Liver (tissue), 9 donors: ENCODE results near the gene ACVR2A. TPM values are rescaled to one million over a fixed set of nuclear protein-coding genes. Genes with fewer than 3 reads are reported as not detected.

Experiments
- DNase-seq: peaks from one replicate; pipeline ENCODE4 v3.0.0-alpha.2; 2017; ENCODE audit warnings: low spot score
- H3K27ac ChIP-seq, 2 donors: one replicate each; pipeline ENCODE4 v1.7.0; 2013; ENCODE audit warnings: inconsistent platforms in 2 of 2, low read length in 2 of 2, control low read depth in 1 of 2, low read depth in 1 of 2, mild to moderate bottlenecking in 1 of 2
- H3K27me3 ChIP-seq, 4 donors: one replicate each; pipeline versions ENCODE4 v1.6.1 to v1.7.0; 2013; ENCODE audit warnings: low read length in 3 of 4, inconsistent platforms in 1 of 4, mild to moderate bottlenecking in 1 of 4, moderate library complexity in 1 of 4; ENCODE audit not compliant: control insufficient read depth in 4 of 4, insufficient read depth in 4 of 4
- H3K36me3 ChIP-seq, 4 donors: one replicate each; pipeline versions ENCODE4 v1.6.1 to v1.7.0; 2013; ENCODE audit warnings: low read length in 3 of 4, mild to moderate bottlenecking in 3 of 4, low read depth in 1 of 4, moderate library complexity in 1 of 4; ENCODE audit not compliant: control insufficient read depth in 4 of 4, insufficient read depth in 3 of 4
- H3K4me1 ChIP-seq, 4 donors: one replicate each; pipeline versions ENCODE4 v1.6.1 to v1.7.0; 2013; ENCODE audit warnings: low read length in 3 of 4, mild to moderate bottlenecking in 3 of 4, moderate library complexity in 1 of 4; ENCODE audit not compliant: control insufficient read depth in 4 of 4, insufficient read depth in 4 of 4
- H3K4me3 ChIP-seq, 3 donors: one replicate each; pipeline versions ENCODE4 v1.6.1 to v1.7.0; 2013; ENCODE audit warnings: low read length in 3 of 3, control low read depth in 1 of 3, low read depth in 1 of 3, mild to moderate bottlenecking in 1 of 3
- H3K9ac ChIP-seq, 2 donors: one replicate each; pipeline ENCODE4 v1.7.0; 2013; ENCODE audit warnings: low read length in 2 of 2, mild to moderate bottlenecking in 2 of 2, moderate library complexity in 2 of 2, control low read depth in 1 of 2, low read depth in 1 of 2
- H3K9me3 ChIP-seq, 4 donors: one replicate each; pipeline versions ENCODE4 v1.6.1 to v1.7.0; 2013; ENCODE audit warnings: low read length in 3 of 4; ENCODE audit not compliant: control insufficient read depth in 4 of 4
- ATF3 ChIP-seq: IDR thresholded peaks from 2 replicates; pipeline ENCODE4 v1.6.1; 2016; ENCODE audit warnings: antibody characterized with exemption
- CTCF ChIP-seq: fragments of 150-350 bp; IDR thresholded peaks from 2 replicates; pipeline ENCODE4 v1.5.1; 2017; ENCODE audit warnings: improper control_type of control experiment, low read depth, low read length; ENCODE audit not compliant: missing input control
- EGR1 ChIP-seq, 2 donors: IDR thresholded peaks; 2 replicates each; pipeline ENCODE4 v1.6.1; 2016 to 2018; ENCODE audit warnings: antibody characterized with exemption in 2 of 2, low read depth in 2 of 2
- FOXA1 ChIP-seq: IDR thresholded peaks from 2 replicates; pipeline ENCODE4 v1.6.1; 2016; ENCODE audit warnings: antibody characterized with exemption
- FOXA2 ChIP-seq: IDR thresholded peaks from 2 replicates; pipeline ENCODE4 v1.6.1; 2016; ENCODE audit warnings: antibody characterized with exemption
- GABPA ChIP-seq, 2 donors: IDR thresholded peaks in 1 of 2; conservative IDR thresholded peaks in 1 of 2; 2 replicates each; pipeline ENCODE4 v1.6.1; 2016; ENCODE audit warnings: antibody characterized with exemption in 2 of 2, mild to moderate bottlenecking in 1 of 2, moderate library complexity in 1 of 2
- HNF4A ChIP-seq, 2 donors: conservative IDR thresholded peaks; 2 replicates each; pipeline ENCODE4 v1.6.1; 2016; ENCODE audit warnings: antibody characterized with exemption in 2 of 2, mild to moderate bottlenecking in 2 of 2
- HNF4G ChIP-seq: IDR thresholded peaks from 2 replicates; pipeline ENCODE4 v1.6.1; 2016; ENCODE audit warnings: antibody characterized with exemption
- JUND ChIP-seq, 2 donors: IDR thresholded peaks; 2 replicates each; pipeline ENCODE4 v1.6.1; 2016; ENCODE audit warnings: antibody characterized with exemption in 2 of 2
- MAX ChIP-seq: IDR thresholded peaks from 2 replicates; pipeline ENCODE4 v1.6.1; 2016; ENCODE audit warnings: antibody characterized with exemption
- NR2F2 ChIP-seq: IDR thresholded peaks from 2 replicates; pipeline ENCODE4 v1.6.1; 2016; ENCODE audit warnings: antibody characterized with exemption
- RAD21 ChIP-seq, 2 donors: IDR thresholded peaks; 2 replicates each; pipeline ENCODE4 v1.6.1; 2016; ENCODE audit warnings: antibody characterized with exemption in 2 of 2, mild to moderate bottlenecking in 2 of 2
- REST ChIP-seq: IDR thresholded peaks from 2 replicates; pipeline ENCODE4 v1.6.1; 2016; ENCODE audit warnings: antibody characterized with exemption, mild to moderate bottlenecking
- RXRA ChIP-seq, 2 donors: IDR thresholded peaks; 2 replicates each; pipeline ENCODE4 v1.6.1; 2017 to 2018; ENCODE audit warnings: antibody characterized with exemption in 2 of 2, mild to moderate bottlenecking in 1 of 2
- SP1 ChIP-seq: IDR thresholded peaks from 2 replicates; pipeline ENCODE4 v1.6.1; 2018; ENCODE audit warnings: antibody characterized with exemption, mild to moderate bottlenecking
- TAF1 ChIP-seq: conservative IDR thresholded peaks from 2 replicates; pipeline ENCODE4 v1.6.1; 2016; ENCODE audit warnings: antibody characterized with exemption, mild to moderate bottlenecking
- YY1 ChIP-seq: IDR thresholded peaks from 2 replicates; pipeline ENCODE4 v1.6.1; 2016; ENCODE audit warnings: antibody characterized with exemption, mild to moderate bottlenecking
- WGBS: extraction: QIAGEN DNeasy Blood & Tissue Kit; methylation state at CpG from one replicate; pipeline ENCODE4 v1.1.7; 2013; 5-methylcytosine and 5-hydroxymethylcytosine counted together
- polyA plus RNA-seq, 2 donors: library from polyadenylated mRNA; stranded (reverse) in 1 of 2; unstranded in 1 of 2; fragments of 200-250 nt in 1 of 2; fragments of >200 nt in 1 of 2; fragmentation: Nextera tagmentation in 1 of 2; extraction: Ambion mirVana in 1 of 2; gene quantifications; one replicate each; pipeline versions ENCODE4 v1.2.1 to v1.2.3, GENCODE V29; 2013 to 2015
- total RNA-seq, 2 donors: library from RNA; depleted of rRNA; stranded (reverse); fragments of >200 nt; gene quantifications; one replicate each; pipeline ENCODE4 v1.2.3, GENCODE V29; 2014
- donor health status: healthy.
- donor health status: healthy.
- donor health status: healthy.
- donor health status: healthy.
- donor health status: healthy.

The ACVR2A gene
- total and polyA plus RNA-seq, 4 donors: 2.2 to 9.5 (median 6.3) TPM

GRCh38 chr2:147933931-147934330 lies 89.1 kb downstream of the ACVR2A start:
- no peak overlapping the region for H3K27ac ChIP-seq
- no peak for DNase-seq
- no peak for TF ChIP-seq FOXA2
- no peak for TF ChIP-seq RAD21 (IDR thresholded peaks at IDR 0.05)
- TF ChIP-seq ATF3: no peak
- no peak for TF ChIP-seq REST
- no peak for TF ChIP-seq NR2F2
- no peak for TF ChIP-seq HNF4G
- TF ChIP-seq YY1: no peak
- no peak for TF ChIP-seq EGR1 (IDR thresholded peaks at IDR 0.05; ENCODE audit: low read depth in 2 of 2)
- no peak for TF ChIP-seq MAX
- TF ChIP-seq JUND (IDR thresholded peaks at IDR 0.05): no peak
- no peak for TF ChIP-seq RXRA (IDR thresholded peaks at IDR 0.05)
- TF ChIP-seq FOXA1: no peak
- no peak for TF ChIP-seq HNF4A (conservative IDR thresholded peaks at IDR 0.05)
- no peak for TF ChIP-seq SP1
- TF ChIP-seq TAF1: no peak
- no peak for TF ChIP-seq CTCF
- TF ChIP-seq GABPA (IDR thresholded peaks at IDR 0.05 in 1 of 2, conservative IDR thresholded peaks at IDR 0.05 in 1 of 2): no peak
- H3K27me3 ChIP-seq: no peaks in the 10 kb centered on the region
- peaks cover 0 to 21% (median 7%) of the 10 kb centered on the region in 4 donors for H3K36me3 ChIP-seq
- peaks cover 0 to 4% (median 4%) of the 10 kb centered on the region in 4 donors for H3K4me1 ChIP-seq
- no peak overlapping the region for H3K4me3 ChIP-seq
- no peak overlapping the region for H3K9ac ChIP-seq
- H3K9me3 ChIP-seq: no peaks in the 10 kb centered on the region

- WGBS: 90% methylated on average over 1 of the region's 1 CpG
Observed at GRCh38 chr2:147934881-147935620, 90.2 kb downstream of the ACVR2A start.

More at GRCh38 chr2:147934881-147935620, 90.2 kb downstream of the ACVR2A start:
- Histone ChIP-seq H3K36me3 (peaks cover 0 to 17% (median 6%) of the 10 kb centered on the region in 4 donors), H3K9ac (no peak overlapping the region), H3K27ac (no peak overlapping the region), H3K27me3 (no peaks in the 10 kb centered on the region), H3K4me3 (no peak overlapping the region), H3K9me3 (no peaks in the 10 kb centered on the region), H3K4me1 (peaks cover 0 to 15% (median 14%) of the 10 kb centered on the region in 4 donors)
- TF ChIP-seq HNF4A (conservative IDR thresholded peaks at IDR 0.05): peak; percentile 12 to 15
- TF ChIP-seq YY1: no peak
- no peak for DNase-seq
